GM12873 (cell line): Measurements from ENCODE around the gene TCF15.
A peak's percentile ranks its signal among the peaks of the same experiment; 100 is the strongest.

Experiments
- CTCF ChIP-seq: IDR thresholded peaks from 2 replicates; pipeline ENCODE4 v1.5.1; 2012; ENCODE audit warnings: low read depth, mild to moderate bottlenecking, moderate library complexity, low read length, control low read depth; ENCODE audit not compliant: insufficient read depth; ENCODE audit errors: missing control alignments

The TCF15 gene

GRCh38 chr20:563187-563586, 46.9 kb downstream of the TCF15 start:
- TF ChIP-seq CTCF: no peak

GRCh38 chr20:562232-562897, 47.7 kb downstream of the TCF15 start:
- TF ChIP-seq CTCF: no peak

GRCh38 chr20:561437-562231, 48.5 kb downstream of the TCF15 start:
- peak; percentile 100 for TF ChIP-seq CTCF

- TF ChIP-seq CTCF: no peak
Observed at GRCh38 chr20:560680-561079, 49.4 kb downstream of the TCF15 start.

- no peak for TF ChIP-seq CTCF
Observed at GRCh38 chr20:558117-558516, 52.0 kb downstream of the TCF15 start.

GRCh38 chr20:556984-557383, 53.1 kb downstream of the TCF15 start:
- no peak for TF ChIP-seq CTCF

- no peak for TF ChIP-seq CTCF
Observed at GRCh38 chr20:555976-556385, 54.1 kb downstream of the TCF15 start.
